GM21786 (cell line): ENCODE data around the gene DHCR24.

Source experiments
- ATAC-seq: cut with Tn5 transposase; IDR thresholded peaks from one replicate; pipeline ENCODE4 v1.9.1; 2021; ENCODE audit not compliant: unreplicated experiment

Gene DHCR24

GRCh38 chr1:54846716-54847284, 40.2 kb downstream of the DHCR24 start:
- ATAC-seq: no peak

- no peak for ATAC-seq
These were observed 40.7 kb downstream of the DHCR24 start for GRCh38 chr1:54846301-54846700.

GRCh38 chr1:54845772-54846171, 41.2 kb downstream of the DHCR24 start:
- ATAC-seq: no peak

- no peak for ATAC-seq
These were observed 42.4 kb downstream of the DHCR24 start for GRCh38 chr1:54844564-54844963.

- ATAC-seq: no peak
These were observed 43.5 kb downstream of the DHCR24 start for GRCh38 chr1:54843449-54843848.

- no peak for ATAC-seq
These were observed 44.0 kb downstream of the DHCR24 start for GRCh38 chr1:54842963-54843362.

- ATAC-seq: no peak
These were observed 44.6 kb downstream of the DHCR24 start for GRCh38 chr1:54842206-54842915.

GRCh38 chr1:54839824-54840223, 47.2 kb downstream of the DHCR24 start:
- no peak for ATAC-seq

- no peak for ATAC-seq
These were observed 48.3 kb downstream of the DHCR24 start for GRCh38 chr1:54838565-54839180.

GRCh38 chr1:54837002-54837853, 49.8 kb downstream of the DHCR24 start:
- no peak for ATAC-seq

GRCh38 chr1:54836594-54836993, 50.4 kb downstream of the DHCR24 start:
- no peak for ATAC-seq

GRCh38 chr1:54835970-54836369, 51.0 kb downstream of the DHCR24 start:
- ATAC-seq: no peak

GRCh38 chr1:54835131-54835898, 51.7 kb downstream of the DHCR24 start:
- ATAC-seq: no peak

GRCh38 chr1:54834007-54834541, 52.9 kb downstream of the DHCR24 start:
- ATAC-seq: no peak

GRCh38 chr1:54833121-54833520, 53.9 kb downstream of the DHCR24 start:
- ATAC-seq: no peak

- ATAC-seq: no peak
These were observed 60.7 kb downstream of the DHCR24 start for GRCh38 chr1:54826226-54826816.

GRCh38 chr1:54825696-54826095, 61.3 kb downstream of the DHCR24 start:
- no peak for ATAC-seq

- no peak for ATAC-seq
These were observed 63.3 kb downstream of the DHCR24 start for GRCh38 chr1:54823670-54824069.

GRCh38 chr1:54819733-54820132, 67.3 kb downstream of the DHCR24 start:
- no peak for ATAC-seq

- no peak for ATAC-seq
These were observed 67.8 kb downstream of the DHCR24 start for GRCh38 chr1:54819195-54819536.
